Skeletal muscle tissue (tissue), 4 donors: ENCODE results near the gene RTL10. TPM values are rescaled to one million over a fixed set of nuclear protein-coding genes. Genes with fewer than 3 reads are reported as not detected.

Experiments
- H3K27ac ChIP-seq: one replicate; pipeline ENCODE4 v1.7.0; 2013; ENCODE audit warnings: mild to moderate bottlenecking, low read depth, low read length, inconsistent platforms
- H3K27me3 ChIP-seq, 3 donors: one replicate each; pipeline ENCODE4 v1.7.0; 2013; ENCODE audit warnings: low read length in 3 of 3; ENCODE audit not compliant: control insufficient read depth in 3 of 3, insufficient read depth in 3 of 3
- H3K36me3 ChIP-seq, 3 donors: one replicate each; pipeline ENCODE4 v1.7.0; 2013; ENCODE audit warnings: low read length in 3 of 3; ENCODE audit not compliant: control insufficient read depth in 3 of 3, insufficient read depth in 3 of 3
- H3K4me1 ChIP-seq, 3 donors: one replicate each; pipeline ENCODE4 v1.7.0; 2013; ENCODE audit warnings: low read length in 3 of 3, mild to moderate bottlenecking in 3 of 3; ENCODE audit not compliant: control insufficient read depth in 3 of 3, insufficient read depth in 3 of 3
- H3K4me3 ChIP-seq, 3 donors: one replicate each; pipeline ENCODE4 v1.7.0; 2013; ENCODE audit warnings: low read length in 3 of 3
- H3K9ac ChIP-seq, 3 donors: one replicate each; pipeline ENCODE4 v1.7.0; 2013; ENCODE audit warnings: low read length in 3 of 3, mild to moderate bottlenecking in 3 of 3, moderate library complexity in 2 of 3, low read depth in 1 of 3
- H3K9me3 ChIP-seq, 3 donors: one replicate each; pipeline ENCODE4 v1.7.0; 2013; ENCODE audit warnings: low read length in 3 of 3; ENCODE audit not compliant: control insufficient read depth in 3 of 3
- total RNA-seq: library from RNA; depleted of rRNA; stranded (reverse); fragments of >200 nt; gene quantifications from one replicate; pipeline ENCODE4 v1.2.3, GENCODE V29; 2014
- donor health status: Osteomylitis.

Gene RTL10
- 9.4 TPM for total RNA-seq

DNA sequence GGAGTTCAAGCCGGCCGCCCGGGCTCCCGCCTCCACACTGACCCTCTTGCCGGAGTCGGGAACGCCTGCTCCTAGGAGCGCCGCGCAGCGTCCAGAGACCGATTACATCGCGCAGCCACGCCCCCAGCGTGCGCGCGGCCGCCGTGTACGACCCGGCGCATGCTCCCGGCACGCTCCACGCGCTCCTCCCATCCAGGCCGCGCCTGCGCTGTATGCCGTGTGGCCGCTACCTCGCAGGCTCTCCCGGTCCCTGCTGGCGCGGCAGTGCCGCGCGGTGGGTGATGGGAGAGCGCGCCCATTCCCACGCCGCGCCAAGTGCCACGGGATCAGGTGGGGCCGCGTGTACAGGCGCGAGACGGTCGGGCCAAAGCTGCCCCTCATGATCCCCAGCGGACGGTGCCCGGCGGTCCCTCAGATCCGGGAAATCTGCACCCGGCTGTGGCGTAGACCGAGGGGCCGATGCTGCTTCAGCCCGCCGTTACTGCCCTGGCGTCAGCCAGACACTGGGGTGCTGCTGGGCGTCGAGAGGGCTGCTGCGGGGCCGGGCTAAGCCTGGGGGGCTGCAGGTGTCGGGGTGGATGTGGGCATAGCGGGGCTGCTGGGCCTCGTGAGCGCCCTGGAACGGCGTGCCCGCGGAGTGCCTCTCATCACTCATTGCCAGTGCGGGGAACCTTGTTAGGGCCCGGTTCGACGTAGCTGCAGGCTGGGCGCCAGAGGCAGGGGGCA lies at the start of gene RTL10, which contains the start of gene GNB1L:
RTL10 (minus strand) TSS at position 97 of the 726 bp plus-strand sequence. CDS start 2,613 bp downstream, outside the sequence.
GNB1L (minus strand) TSS at position 97 of the 726 bp plus-strand sequence. CDS start 33,519 bp downstream, outside the sequence.
- Histone ChIP-seq H3K4me3 (peak within 1 kb of the TSS; percentile 89 to 97 (median 95)), H3K9me3 (no peaks in the 10 kb centered on the region), H3K36me3 (peaks cover 23 to 26% (median 24%) of the 10 kb centered on the region in 3 donors), H3K4me1 (peaks cover 28 to 51% (median 35%) of the 10 kb centered on the region in 3 donors), H3K27me3 (no peaks in the 10 kb centered on the region), H3K27ac (peak within 1 kb of the TSS; percentile 92), H3K9ac (peak within 1 kb of the TSS; percentile 92 to 99 (median 98))

GRCh38 chr22:19904174-19904856 lies 49.6 kb upstream of the RTL10 start:
- H3K4me3 ChIP-seq, result no peak overlapping the region
- H3K9ac ChIP-seq, result no peak overlapping the region
- peaks cover 4 to 10% (median 8%) of the 10 kb centered on the region in 3 donors for H3K36me3 ChIP-seq
- H3K9me3 ChIP-seq, result no peaks in the 10 kb centered on the region
- peaks cover 0 to 7% (median 3%) of the 10 kb centered on the region in 3 donors for H3K4me1 ChIP-seq
- no peak overlapping the region for H3K27ac ChIP-seq
- H3K27me3 ChIP-seq, result no peaks in the 10 kb centered on the region

DNA sequence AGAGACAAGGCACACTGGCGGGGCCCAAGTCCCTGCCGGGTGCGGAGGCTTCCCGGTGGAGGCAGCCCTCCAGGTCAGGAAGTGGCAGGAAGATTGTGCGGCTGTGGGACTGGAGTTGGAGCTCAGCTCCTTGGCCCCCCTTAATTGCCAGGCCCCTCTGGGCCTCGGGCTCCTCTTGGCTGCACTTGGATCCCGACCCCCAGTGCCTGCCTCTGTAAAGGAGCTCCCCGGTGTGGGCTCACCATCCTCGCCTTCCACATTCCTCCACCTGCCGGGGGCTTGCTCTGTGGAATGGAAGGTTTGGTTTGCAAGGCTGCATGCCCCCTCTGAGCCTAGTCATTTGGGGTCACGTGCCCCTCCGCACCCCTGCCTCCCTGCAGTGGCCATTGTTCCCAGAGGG lies 48.8 kb upstream of the RTL10 start:
- H3K4me3 ChIP-seq, result no peak overlapping the region
- no peak overlapping the region for H3K27ac ChIP-seq
- H3K9ac ChIP-seq, result no peak overlapping the region
- peaks cover 0 to 7% (median 3%) of the 10 kb centered on the region in 3 donors for H3K4me1 ChIP-seq
- H3K27me3 ChIP-seq, result no peaks in the 10 kb centered on the region
- H3K9me3 ChIP-seq, result no peaks in the 10 kb centered on the region
- H3K36me3 ChIP-seq, result peaks cover 9 to 14% (median 10%) of the 10 kb centered on the region in 3 donors

DNA sequence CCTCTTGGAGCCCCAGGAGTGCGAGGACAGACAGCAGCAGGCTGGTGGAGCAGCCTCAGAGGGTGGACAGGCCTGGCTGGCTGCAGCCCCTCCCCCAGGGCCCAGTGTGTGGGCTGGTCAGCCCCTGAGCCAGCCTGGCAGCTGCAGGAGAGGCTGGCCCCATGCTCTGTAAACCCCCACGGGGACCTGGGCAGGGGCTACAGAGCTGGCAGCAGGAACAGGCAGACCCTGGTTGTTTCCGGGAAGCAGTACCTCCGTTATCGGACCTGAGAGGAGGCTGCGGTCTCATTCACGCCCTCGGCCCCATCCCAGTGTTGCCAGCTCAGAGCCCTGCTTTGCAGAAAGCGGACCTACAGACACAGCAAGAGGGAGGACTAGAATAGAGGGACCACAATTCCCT lies 48.4 kb upstream of the RTL10 start:
- peaks cover 9 to 16% (median 12%) of the 10 kb centered on the region in 3 donors for H3K36me3 ChIP-seq
- H3K9me3 ChIP-seq, result no peaks in the 10 kb centered on the region
- H3K27me3 ChIP-seq, result no peaks in the 10 kb centered on the region
- no peak overlapping the region for H3K4me3 ChIP-seq
- peaks cover 0 to 7% (median 3%) of the 10 kb centered on the region in 3 donors for H3K4me1 ChIP-seq
- H3K9ac ChIP-seq, result no peak overlapping the region
- no peak overlapping the region for H3K27ac ChIP-seq

DNA sequence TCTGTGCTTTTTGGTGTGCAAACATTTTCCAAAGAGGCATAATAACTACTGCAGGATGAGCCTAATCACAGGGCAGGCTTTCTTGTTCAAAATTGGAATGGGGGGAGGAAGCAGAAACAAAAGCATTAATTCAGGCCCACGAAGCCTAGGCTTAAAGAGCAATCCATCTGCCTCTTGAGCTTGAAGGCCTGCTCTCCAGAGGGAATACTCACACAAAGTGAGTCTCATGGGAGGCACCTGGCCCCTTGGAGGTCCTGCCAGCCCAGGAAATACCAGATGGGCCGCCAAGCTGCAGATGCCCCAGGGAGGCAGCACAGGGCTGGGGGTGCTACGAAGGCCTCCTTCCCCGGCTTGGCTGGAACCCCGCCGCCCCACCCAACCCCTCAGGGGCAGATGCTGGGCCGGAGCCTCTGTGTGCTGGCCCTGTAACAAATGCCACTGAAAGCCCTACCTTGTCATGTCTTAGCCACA lies 47.6 kb upstream of the RTL10 start:
- peaks cover 0 to 7% (median 3%) of the 10 kb centered on the region in 3 donors for H3K4me1 ChIP-seq

GRCh38 chr22:19901577-19902244 lies 47.0 kb upstream of the RTL10 start:
- Histone ChIP-seq H3K9ac (no peak overlapping the region), H3K36me3 (peaks cover 16 to 25% (median 21%) of the 10 kb centered on the region in 3 donors)

More for the DNA sequence above, 47.6 kb upstream of the RTL10 start:
- no peak overlapping the region for H3K9ac ChIP-seq
- H3K36me3 ChIP-seq, result peaks cover 13 to 21% (median 20%) of the 10 kb centered on the region in 3 donors
- no peak overlapping the region for H3K4me3 ChIP-seq
- no peaks in the 10 kb centered on the region for H3K9me3 ChIP-seq
- H3K27me3 ChIP-seq, result no peaks in the 10 kb centered on the region
- H3K27ac ChIP-seq, result no peak overlapping the region

GRCh38 chr22:19900707-19901436 lies 46.2 kb upstream of the RTL10 start:
- H3K36me3 ChIP-seq, result peaks cover 18 to 29% (median 22%) of the 10 kb centered on the region in 3 donors
- H3K4me3 ChIP-seq, result no peak overlapping the region
- H3K9ac ChIP-seq, result no peak overlapping the region
- H3K27ac ChIP-seq, result no peak overlapping the region
- peaks cover 0 to 7% (median 3%) of the 10 kb centered on the region in 3 donors for H3K4me1 ChIP-seq
- H3K9me3 ChIP-seq, result no peaks in the 10 kb centered on the region
- no peaks in the 10 kb centered on the region for H3K27me3 ChIP-seq

More at GRCh38 chr22:19901577-19902244, 47.0 kb upstream of the RTL10 start:
- peaks cover 0 to 7% (median 3%) of the 10 kb centered on the region in 3 donors for H3K4me1 ChIP-seq
- H3K27me3 ChIP-seq, result no peaks in the 10 kb centered on the region
- no peak overlapping the region for H3K27ac ChIP-seq
- no peaks in the 10 kb centered on the region for H3K9me3 ChIP-seq
- no peak overlapping the region for H3K4me3 ChIP-seq

GRCh38 chr22:19898831-19899567 lies 44.3 kb upstream of the RTL10 start:
- Histone ChIP-seq H3K4me3 (no peak overlapping the region), H3K36me3 (peaks cover 29 to 36% (median 32%) of the 10 kb centered on the region in 3 donors), H3K27me3 (no peaks in the 10 kb centered on the region), H3K4me1 (peaks cover 0 to 7% (median 3%) of the 10 kb centered on the region in 3 donors), H3K9ac (no peak overlapping the region), H3K27ac (no peak overlapping the region), H3K9me3 (no peaks in the 10 kb centered on the region)

DNA sequence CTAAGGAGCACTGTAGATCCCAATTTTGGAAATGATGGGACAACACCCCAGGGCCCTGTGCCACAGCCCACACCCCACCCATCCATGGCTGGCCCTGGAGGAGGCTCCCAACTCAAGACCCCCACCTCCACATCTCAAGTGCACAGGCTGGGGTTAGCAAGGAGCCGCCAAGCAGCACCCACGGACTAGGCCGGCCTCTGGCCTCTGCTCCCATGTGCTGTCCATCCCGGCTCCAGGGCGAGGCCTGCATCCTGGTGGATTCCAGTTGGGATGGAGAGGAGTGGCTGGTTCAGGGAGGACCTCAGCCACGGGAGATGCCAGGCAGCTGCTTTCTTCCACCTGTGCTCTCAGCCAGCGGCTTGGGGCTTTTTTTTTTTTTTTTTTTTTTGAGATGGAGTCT lies 43.5 kb upstream of the RTL10 start:
- Histone ChIP-seq H3K4me3 (no peak overlapping the region), H3K4me1 (peaks cover 0 to 5% (median 2%) of the 10 kb centered on the region in 3 donors), H3K27me3 (no peaks in the 10 kb centered on the region), H3K27ac (no peak overlapping the region), H3K9ac (no peak overlapping the region), H3K36me3 (peaks cover 35 to 44% (median 38%) of the 10 kb centered on the region in 3 donors), H3K9me3 (no peaks in the 10 kb centered on the region)
